ENCODE results near the gene RNF214. TPM values are rescaled to one million over a fixed set of nuclear protein-coding genes. Genes with fewer than 3 reads are reported as not detected.

RNF214 gene
- total RNA-seq, 4 donors from 2014 or later = 5.0 to 10.5 (median 5.6) TPM

GRCh38 chr11:117219001-117219400, 13.5 kb upstream of the RNF214 start:
- peaks cover 25 to 100% (median 29%) of the 10 kb centered on the region in 3 donors for H3K36me3 ChIP-seq
- WGBS, 2 donors = 91 to 93% methylated on average over 4 to 8 of the region's 9 CpGs
- DNase-seq = no peak
- no peaks in the 10 kb centered on the region for H3K9me3 ChIP-seq
- peak overlapping the region; percentile 72 to 93 (median 84) for H3K27ac ChIP-seq
- TF ChIP-seq, protein P1, sequence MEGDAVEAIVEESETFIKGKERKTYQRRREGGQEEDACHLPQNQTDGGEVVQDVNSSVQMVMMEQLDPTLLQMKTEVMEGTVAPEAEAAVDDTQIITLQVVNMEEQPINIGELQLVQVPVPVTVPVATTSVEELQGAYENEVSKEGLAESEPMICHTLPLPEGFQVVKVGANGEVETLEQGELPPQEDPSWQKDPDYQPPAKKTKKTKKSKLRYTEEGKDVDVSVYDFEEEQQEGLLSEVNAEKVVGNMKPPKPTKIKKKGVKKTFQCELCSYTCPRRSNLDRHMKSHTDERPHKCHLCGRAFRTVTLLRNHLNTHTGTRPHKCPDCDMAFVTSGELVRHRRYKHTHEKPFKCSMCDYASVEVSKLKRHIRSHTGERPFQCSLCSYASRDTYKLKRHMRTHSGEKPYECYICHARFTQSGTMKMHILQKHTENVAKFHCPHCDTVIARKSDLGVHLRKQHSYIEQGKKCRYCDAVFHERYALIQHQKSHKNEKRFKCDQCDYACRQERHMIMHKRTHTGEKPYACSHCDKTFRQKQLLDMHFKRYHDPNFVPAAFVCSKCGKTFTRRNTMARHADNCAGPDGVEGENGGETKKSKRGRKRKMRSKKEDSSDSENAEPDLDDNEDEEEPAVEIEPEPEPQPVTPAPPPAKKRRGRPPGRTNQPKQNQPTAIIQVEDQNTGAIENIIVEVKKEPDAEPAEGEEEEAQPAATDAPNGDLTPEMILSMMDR (IDR thresholded peaks at IDR 0.05) = no peak
- TF ChIP-seq POLR2A (IDR thresholded peaks at IDR 0.05) = no peak
- H3K4me1 ChIP-seq = peaks cover 9 to 71% (median 34%) of the 10 kb centered on the region in 3 donors
- intact Hi-C loops (cut with DNase I) = no loop called here
- no peaks in the 10 kb centered on the region for H3K27me3 ChIP-seq
- H3K4me3 ChIP-seq = no peak overlapping the region

- intact Hi-C loops (cut with DNase I) = no loop called here
- Histone ChIP-seq H3K27ac (peak overlapping the region; percentile 72 to 93 (median 84)), H3K4me1 (peaks cover 9 to 71% (median 34%) of the 10 kb centered on the region in 3 donors), H3K36me3 (peaks cover 25 to 100% (median 30%) of the 10 kb centered on the region in 3 donors), H3K4me3 (no peak overlapping the region), H3K27me3 (no peaks in the 10 kb centered on the region), H3K9me3 (no peaks in the 10 kb centered on the region)
- no peak for DNase-seq
- 82 to 90% methylated on average over 1 of the region's 8 CpGs for WGBS, 2 donors
- no peak for TF ChIP-seq POLR2A (IDR thresholded peaks at IDR 0.05)
Observed at GRCh38 chr11:117219455-117219854, 13.0 kb upstream of the RNF214 start.

- 87 to 97% methylated on average over 4 of the region's 4 CpGs for WGBS, 2 donors
- no peak overlapping the region for H3K4me3 ChIP-seq
- intact Hi-C loops (cut with DNase I) = no loop called here
- peaks cover 20 to 99% (median 34%) of the 10 kb centered on the region in 3 donors for H3K36me3 ChIP-seq
- peaks cover 9 to 71% (median 34%) of the 10 kb centered on the region in 3 donors for H3K4me1 ChIP-seq
- peak overlapping the region; percentile 72 to 93 (median 84) for H3K27ac ChIP-seq
- H3K9me3 ChIP-seq = no peaks in the 10 kb centered on the region
- no peaks in the 10 kb centered on the region for H3K27me3 ChIP-seq
- DNase-seq = no peak
- TF ChIP-seq POLR2A (IDR thresholded peaks at IDR 0.05) = no peak
- TF ChIP-seq, protein P1 (IDR thresholded peaks at IDR 0.05) = no peak
Observed at GRCh38 chr11:117219995-117220394, 12.5 kb upstream of the RNF214 start.

- Histone ChIP-seq H3K27ac (peak overlapping the region; percentile 72 to 93 (median 84)), H3K27me3 (no peaks in the 10 kb centered on the region), H3K4me3 (no peak overlapping the region), H3K9me3 (no peaks in the 10 kb centered on the region), H3K36me3 (peaks cover 20 to 99% (median 34%) of the 10 kb centered on the region in 3 donors), H3K4me1 (peaks cover 9 to 71% (median 34%) of the 10 kb centered on the region in 3 donors)
- no peak for DNase-seq
- peak in 2 of 4 donors; percentile 13 to 21 for TF ChIP-seq POLR2A (IDR thresholded peaks at IDR 0.05)
- TF ChIP-seq, protein P1 (IDR thresholded peaks at IDR 0.05) = no peak
- intact Hi-C loops (cut with DNase I) = no loop called here
- 61% methylated on average over 8 of the region's 9 CpGs; no CpG with 5 or more reads in 1 of the 2 donors for WGBS, 2 donors
Observed at GRCh38 chr11:117220568-117220967, 11.9 kb upstream of the RNF214 start.

DNA sequence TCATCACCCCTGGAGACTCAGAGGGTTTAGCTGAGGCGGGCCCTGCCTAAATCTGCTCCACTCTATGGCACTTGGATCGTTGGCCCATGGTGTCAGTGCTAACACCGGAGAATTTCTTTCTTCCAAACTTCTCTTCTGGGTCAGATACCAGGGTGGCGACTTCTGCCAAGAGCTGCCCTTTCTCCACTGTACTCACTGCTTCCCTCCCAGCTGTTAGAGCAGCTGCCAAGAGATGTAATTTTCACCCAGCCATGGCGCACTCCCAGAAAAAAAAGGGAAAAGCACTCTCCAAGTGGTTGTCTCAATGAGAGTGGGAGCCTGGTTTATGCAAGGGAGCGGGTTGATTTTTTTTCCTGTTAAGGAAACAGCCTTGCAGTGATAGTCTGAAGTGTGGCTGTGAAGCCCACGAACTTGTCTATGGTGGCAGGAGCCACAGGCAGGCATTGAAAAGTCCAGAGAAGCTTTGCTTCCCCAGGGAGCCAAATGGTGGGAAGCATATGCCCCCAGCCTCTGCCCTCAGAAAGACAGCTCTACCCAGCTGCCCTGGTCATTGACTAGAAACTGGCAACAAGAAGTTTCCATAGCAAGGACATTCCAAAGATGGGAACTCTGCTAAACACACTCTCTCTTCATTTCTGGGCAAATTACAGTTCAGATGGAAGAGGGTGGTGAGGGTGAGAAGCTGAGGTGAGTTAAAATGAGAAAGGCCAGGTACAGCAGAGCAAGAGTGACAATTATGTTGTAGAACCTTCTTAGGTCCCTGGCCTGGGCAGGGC, 11.3 kb upstream of the RNF214 start:
- TF ChIP-seq, protein P1 (IDR thresholded peaks at IDR 0.05) = no peak
- no peak for TF ChIP-seq POLR2A (IDR thresholded peaks at IDR 0.05)
- Histone ChIP-seq H3K36me3 (peaks cover 19 to 99% (median 34%) of the 10 kb centered on the region in 3 donors), H3K4me3 (no peak overlapping the region), H3K27me3 (no peaks in the 10 kb centered on the region), H3K4me1 (peaks cover 9 to 73% (median 34%) of the 10 kb centered on the region in 3 donors), H3K9me3 (no peaks in the 10 kb centered on the region), H3K27ac (peak overlapping the region; percentile 72 to 93 (median 84))
- WGBS, 2 donors = 89 to 92% methylated on average over 6 to 7 of the region's 7 CpGs
- no peak for DNase-seq
- intact Hi-C loops (cut with DNase I) = no loop called here

Data from esophagus squamous epithelium (tissue), 5 donors.